ENCODE data around the gene ANXA4. TPM values are rescaled to one million over a fixed set of nuclear protein-coding genes. Genes with fewer than 3 reads are reported as not detected.

The ANXA4 gene
- total RNA-seq, 1 donor from 2014 or later = 4.7 TPM

DNA sequence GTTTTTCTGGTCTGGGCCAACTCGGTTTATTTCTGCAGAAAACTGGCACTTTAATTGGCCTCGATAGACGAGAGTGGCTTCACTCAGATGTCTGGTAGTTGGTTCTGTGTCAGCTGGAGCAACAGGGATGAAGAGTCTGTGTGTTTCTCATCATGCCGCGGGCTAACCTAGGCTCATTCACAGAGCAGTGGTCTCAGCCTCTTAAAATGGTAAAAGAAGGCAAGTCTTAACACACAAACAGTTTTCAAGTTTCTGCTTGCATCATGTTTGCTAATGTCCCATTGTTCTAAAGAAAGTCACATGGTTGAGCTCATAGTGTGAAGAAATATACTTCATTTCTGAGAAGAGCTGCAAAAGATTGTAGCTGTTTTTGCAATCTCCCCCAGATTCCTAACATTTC, 37.5 kb upstream of the ANXA4 start:
- Mint-ChIP-seq H3K36me3 (no peaks in the 10 kb centered on the region), H3K9me3 (no peaks in the 10 kb centered on the region), H3K27me3 (ENCODE audit: insufficient read depth, low read depth) (no peaks in the 10 kb centered on the region), H3K4me3 (no peak overlapping the region), H3K4me1 (peaks cover 8% of the 10 kb centered on the region), H3K27ac (no peak overlapping the region)
- Histone ChIP-seq H4K20me1 (ENCODE audit: low read depth) (no peaks in the 10 kb centered on the region), H3K4me1 (no peaks in the 10 kb centered on the region), H3K36me3 (no peaks in the 10 kb centered on the region), H2AFZ (replicated peaks) (no peak overlapping the region), H3K4me2 (no peak overlapping the region), H3K27me3 (no peaks in the 10 kb centered on the region), H3K9ac (no peak overlapping the region), H3F3A (ENCODE audit: low read depth) (no peaks in the 10 kb centered on the region), H3K27ac (no peak overlapping the region), H3K79me2 (ENCODE audit: low read depth) (no peaks in the 10 kb centered on the region), H3K4me3 (no peak overlapping the region), H3K9me3 (ENCODE audit: low read depth) (no peaks in the 10 kb centered on the region)
- no peak for DNase-seq (ENCODE audit: low spot score)
- no peak for TF ChIP-seq CTCF (IDR thresholded peaks at IDR 0.05)
- no peak for TF ChIP-seq EZH2 (IDR thresholded peaks at IDR 0.05)
- TF ChIP-seq EZH2phosphoT487 (IDR thresholded peaks at IDR 0.05) = no peak

DNA sequence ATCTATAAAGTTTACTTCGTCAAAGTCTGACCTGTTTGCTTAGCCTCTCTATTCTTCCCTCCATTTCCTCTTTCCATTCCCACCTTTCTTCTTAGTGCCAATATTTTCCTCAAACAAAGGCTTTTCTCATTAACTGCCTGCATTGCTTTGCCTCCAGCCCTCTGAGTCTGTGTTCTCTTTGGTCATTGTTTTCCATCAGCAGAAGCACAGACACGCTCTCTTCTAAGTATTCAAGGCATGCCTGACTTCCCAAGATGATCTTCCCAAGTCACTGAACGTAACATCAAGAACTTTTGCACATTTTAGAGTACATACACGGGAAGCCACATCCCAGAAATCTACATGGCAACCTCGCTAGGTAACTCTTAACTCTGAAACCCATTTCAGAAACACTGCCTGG, 32.6 kb upstream of the ANXA4 start:
- Histone ChIP-seq H4K20me1 (ENCODE audit: low read depth) (no peaks in the 10 kb centered on the region), H3K79me2 (ENCODE audit: low read depth) (no peaks in the 10 kb centered on the region), H3K27me3 (no peaks in the 10 kb centered on the region), H3K9me3 (ENCODE audit: low read depth) (no peaks in the 10 kb centered on the region), H3F3A (ENCODE audit: low read depth) (no peaks in the 10 kb centered on the region), H3K4me3 (no peak overlapping the region), H3K27ac (no peak overlapping the region), H3K9ac (no peak overlapping the region), H3K36me3 (no peaks in the 10 kb centered on the region), H3K4me2 (no peak overlapping the region), H2AFZ (replicated peaks) (peak overlapping the region; percentile 11), H3K4me1 (no peaks in the 10 kb centered on the region)
- TF ChIP-seq EZH2phosphoT487 (IDR thresholded peaks at IDR 0.05) = no peak
- no peak for TF ChIP-seq EZH2 (IDR thresholded peaks at IDR 0.05)
- no peak for TF ChIP-seq CTCF (IDR thresholded peaks at IDR 0.05)
- Mint-ChIP-seq H3K4me1 (peaks cover 5% of the 10 kb centered on the region), H3K36me3 (no peaks in the 10 kb centered on the region), H3K4me3 (no peak overlapping the region), H3K27me3 (ENCODE audit: insufficient read depth, low read depth) (no peaks in the 10 kb centered on the region), H3K9me3 (peaks cover 4% of the 10 kb centered on the region), H3K27ac (no peak overlapping the region)
- DNase-seq (ENCODE audit: low spot score) = no peak

GRCh38 chr2:69711971-69712370, 30.0 kb upstream of the ANXA4 start:
- H3K79me2 ChIP-seq (ENCODE audit: low read depth) = no peaks in the 10 kb centered on the region
- no peak for TF ChIP-seq EZH2phosphoT487 (IDR thresholded peaks at IDR 0.05)
- TF ChIP-seq CTCF (IDR thresholded peaks at IDR 0.05) = no peak
- no peak for TF ChIP-seq EZH2 (IDR thresholded peaks at IDR 0.05)
- no peak overlapping the region for H3K4me2 ChIP-seq
- H4K20me1 ChIP-seq (ENCODE audit: low read depth) = no peaks in the 10 kb centered on the region
- Mint-ChIP-seq H3K4me3 (no peak overlapping the region), H3K36me3 (no peaks in the 10 kb centered on the region), H3K9me3 (peaks cover 4% of the 10 kb centered on the region), H3K4me1 (peaks cover 13% of the 10 kb centered on the region), H3K27ac (no peak overlapping the region), H3K27me3 (ENCODE audit: insufficient read depth, low read depth) (no peaks in the 10 kb centered on the region)
- no peaks in the 10 kb centered on the region for H3K9me3 ChIP-seq (ENCODE audit: low read depth)
- no peak overlapping the region for H3K4me3 ChIP-seq
- H3K27me3 ChIP-seq = no peaks in the 10 kb centered on the region
- H3K27ac ChIP-seq = no peak overlapping the region
- peaks cover 6% of the 10 kb centered on the region for H3K4me1 ChIP-seq
- H3F3A ChIP-seq (ENCODE audit: low read depth) = no peaks in the 10 kb centered on the region
- no peak overlapping the region for H3K9ac ChIP-seq
- DNase-seq (ENCODE audit: low spot score) = no peak
- no peak overlapping the region for H2AFZ ChIP-seq (replicated peaks)
- no peaks in the 10 kb centered on the region for H3K36me3 ChIP-seq
